ENCODE data around the gene PEX11G. TPM values are rescaled to one million over a fixed set of nuclear protein-coding genes. Genes with fewer than 3 reads are reported as not detected.
"Not testable (repeated sequence)": the region's sequence is repeated elsewhere in the genome, so short reads cannot be mapped to it uniquely, and the experiment has no call there.

The PEX11G gene
- total RNA-seq, 1 experiment from 2014 or later, result 0.47 TPM

DNA sequence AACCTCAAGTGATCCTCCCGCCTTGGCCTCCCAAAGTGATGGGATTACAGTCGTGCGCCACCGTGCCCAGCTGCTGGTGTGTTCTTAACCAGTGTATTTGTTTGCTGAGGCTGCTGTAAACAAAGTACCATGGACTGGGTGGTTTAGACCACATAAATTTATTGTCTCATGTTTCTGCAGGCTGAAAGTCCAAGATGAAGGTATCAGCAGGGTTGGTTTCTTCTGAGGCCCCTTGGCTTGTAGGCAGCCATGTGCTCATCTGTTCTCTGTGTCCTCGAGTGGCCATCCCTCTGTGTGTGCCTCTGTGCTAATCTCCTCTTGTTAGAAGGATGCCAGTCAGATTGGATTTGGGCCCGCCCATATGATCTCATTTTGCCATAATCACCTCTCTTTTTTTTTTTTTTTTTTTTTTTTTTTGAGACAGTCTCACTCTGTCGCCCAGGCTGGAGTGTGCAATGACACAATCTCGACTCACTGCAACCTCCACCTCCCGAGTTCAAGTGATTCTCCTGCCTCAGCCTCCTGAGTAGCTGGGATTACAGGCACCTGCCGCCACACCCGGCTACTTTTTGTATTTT is 31.8 kb downstream of the PEX11G start:
- Histone ChIP-seq H3K27ac (no peak overlapping the region), H3K4me1 (replicated peaks) (peaks cover 12% of the 10 kb centered on the region), H3K36me3 (peaks cover 75% of the 10 kb centered on the region), H3K9me3 (replicated peaks) (peaks cover 15% of the 10 kb centered on the region), H3K27me3 (replicated peaks) (no peaks in the 10 kb centered on the region), H3K4me3 (no peak overlapping the region)
- no peak for DNase-seq (ENCODE audit: low read depth in 1 of 2, low spot score in 2 of 2)

DNA sequence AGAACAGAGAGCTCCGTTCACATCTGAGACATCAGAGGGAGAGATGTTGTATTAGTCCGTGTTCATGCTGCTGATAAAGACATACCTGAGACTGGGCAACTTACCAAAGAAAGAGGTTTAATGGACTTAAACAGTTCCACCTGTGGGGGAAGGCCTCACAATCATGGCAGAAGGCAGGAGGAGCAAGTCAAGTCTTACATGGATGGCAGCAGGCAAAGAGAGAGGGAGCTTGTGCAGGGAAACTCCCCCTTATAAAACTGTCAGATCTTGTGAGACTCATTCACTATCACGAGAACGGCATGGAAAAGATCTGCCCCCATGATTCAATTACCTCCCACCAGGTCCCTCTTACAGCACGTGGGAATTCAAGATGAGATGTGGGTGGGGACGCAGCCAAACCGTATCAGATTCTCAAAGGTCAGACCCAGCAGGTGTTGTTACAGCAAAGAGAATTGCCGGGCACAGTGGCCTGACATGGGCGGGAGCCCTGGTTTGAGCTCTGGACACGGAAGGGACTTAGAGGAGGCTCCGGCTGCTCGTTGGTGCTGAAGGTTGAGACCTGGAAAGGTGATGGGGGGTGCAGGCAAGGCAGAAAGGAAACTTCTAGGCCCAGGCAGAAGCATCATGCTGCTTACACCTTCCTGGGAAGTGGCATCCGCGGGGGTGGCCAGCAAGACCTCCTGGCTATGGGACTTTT is 33.1 kb downstream of the PEX11G start:
- DNase-seq (ENCODE audit: low read depth in 1 of 2, low spot score in 2 of 2), result no peak
- Histone ChIP-seq H3K27ac (no peak overlapping the region), H3K9me3 (replicated peaks) (peaks cover 19% of the 10 kb centered on the region), H3K4me1 (replicated peaks) (peaks cover 10% of the 10 kb centered on the region), H3K27me3 (replicated peaks) (no peaks in the 10 kb centered on the region), H3K36me3 (peaks cover 74% of the 10 kb centered on the region), H3K4me3 (no peak overlapping the region)

DNA sequence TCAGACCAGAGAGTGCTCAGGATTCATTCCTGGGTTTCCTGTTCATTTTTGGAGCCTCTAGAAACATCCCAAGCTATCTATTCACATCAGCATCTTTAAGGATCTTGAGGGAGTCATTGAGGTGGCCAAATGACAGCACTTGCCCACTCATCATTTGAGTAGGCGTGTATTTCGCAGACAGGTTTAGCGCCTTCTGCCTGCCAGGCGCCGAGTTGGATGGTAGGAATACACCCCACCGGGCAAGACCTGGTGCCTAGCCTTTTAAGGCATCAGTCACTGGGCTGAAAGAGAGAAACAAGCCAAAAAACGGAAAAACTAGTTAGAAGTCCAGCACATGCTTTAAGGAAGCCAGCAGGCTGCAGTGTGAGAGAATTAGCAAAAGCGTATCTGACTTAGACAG is 33.8 kb downstream of the PEX11G start:
- H3K36me3 ChIP-seq, result peaks cover 73% of the 10 kb centered on the region
- H3K27me3 ChIP-seq (replicated peaks), result no peaks in the 10 kb centered on the region
- H3K4me3 ChIP-seq, result no peak overlapping the region
- no peak overlapping the region for H3K27ac ChIP-seq
- peaks cover 19% of the 10 kb centered on the region for H3K9me3 ChIP-seq (replicated peaks)
- peaks cover 4% of the 10 kb centered on the region for H3K4me1 ChIP-seq (replicated peaks)
- no peak for DNase-seq (ENCODE audit: low read depth in 1 of 2, low spot score in 2 of 2)

DNA sequence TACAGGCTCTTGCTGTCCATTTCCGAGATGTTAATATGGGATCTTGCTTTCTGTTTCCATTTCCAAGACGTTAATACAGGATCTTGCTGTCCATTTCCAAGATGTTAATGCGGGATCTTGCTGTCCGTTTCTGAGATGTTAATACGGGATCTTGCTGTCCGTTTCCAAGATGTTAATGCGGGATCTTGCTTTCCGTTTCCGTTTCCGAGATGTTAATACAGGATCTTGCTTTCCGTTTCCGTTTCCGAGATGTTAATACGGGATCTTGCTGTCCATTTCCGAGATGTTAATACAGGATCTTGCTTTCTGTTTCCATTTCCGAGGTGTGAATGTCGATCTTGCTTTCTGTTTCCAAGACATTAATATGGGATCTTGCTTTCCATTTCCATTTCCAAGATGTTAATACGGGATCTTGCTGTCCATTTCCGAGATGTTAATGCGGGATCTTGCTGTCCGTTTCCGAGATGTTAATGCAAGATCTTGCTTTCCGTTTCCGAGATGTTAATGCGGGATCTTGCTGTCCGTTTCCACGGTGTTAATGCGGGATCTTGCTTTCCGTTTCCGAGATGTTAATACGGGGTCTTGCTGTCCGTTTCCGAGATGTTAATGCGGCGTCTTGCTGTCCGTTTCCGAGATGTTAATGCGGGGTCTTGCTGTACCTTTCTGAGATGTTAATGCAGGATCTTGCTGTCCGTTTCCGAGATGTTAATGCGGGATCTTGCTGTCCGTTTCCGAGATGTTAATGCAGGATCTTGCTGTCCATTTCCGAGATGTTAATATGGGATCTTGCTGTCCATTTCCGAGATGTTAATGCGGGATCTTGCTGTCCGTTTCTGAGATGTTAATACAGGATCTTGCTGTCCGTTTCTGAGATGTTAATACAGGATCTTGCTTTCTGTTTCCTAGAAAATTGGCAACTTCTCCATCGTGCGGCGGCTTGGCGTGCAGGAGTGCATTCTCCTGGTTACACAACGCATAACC is 38.3 kb downstream of the PEX11G start:
- Histone ChIP-seq H3K27me3 (replicated peaks) (no peaks in the 10 kb centered on the region), H3K27ac (no peak overlapping the region), H3K36me3 (peaks cover 77% of the 10 kb centered on the region), H3K4me3 (no peak overlapping the region), H3K9me3 (replicated peaks) (peaks cover 24% of the 10 kb centered on the region), H3K4me1 (replicated peaks) (no peaks in the 10 kb centered on the region)
- DNase-seq (ENCODE audit: low read depth in 1 of 2, low spot score in 2 of 2), result peak in 1 of 2 experiments; percentile 64

DNA sequence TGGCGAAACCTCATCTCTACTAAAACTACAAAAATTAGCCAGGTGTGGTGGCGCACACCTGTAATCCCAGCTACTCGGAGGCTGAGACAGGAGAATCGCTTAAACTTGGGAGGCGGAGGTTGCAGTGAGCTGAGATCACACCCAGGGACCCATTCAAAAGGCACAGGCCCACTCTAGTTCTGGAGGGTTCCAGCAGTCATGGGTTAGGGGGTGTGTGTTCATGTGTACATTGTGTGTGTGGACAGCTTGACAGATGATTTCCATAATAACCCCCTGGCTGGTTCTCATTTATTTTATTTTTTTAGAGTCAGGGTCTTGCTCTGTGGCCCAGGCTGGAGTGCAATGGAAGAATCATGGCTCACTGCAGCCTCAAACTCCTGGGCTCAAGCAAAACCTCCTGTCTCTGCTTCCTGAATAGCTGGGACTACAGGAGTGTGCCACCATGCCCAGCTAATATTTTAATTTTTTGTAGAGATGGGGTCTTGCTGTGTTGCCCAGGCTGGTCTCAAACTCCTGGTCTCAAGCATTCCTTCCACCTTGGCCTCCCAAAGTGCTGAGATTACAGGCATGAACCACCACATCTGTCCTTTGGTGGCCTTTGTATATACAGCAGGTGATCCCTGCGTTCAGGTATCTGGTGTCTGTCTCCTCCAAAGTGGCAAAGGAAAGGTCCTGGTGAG is 39.3 kb downstream of the PEX11G start:
- not testable (repeated sequence) for DNase-seq (ENCODE audit: low read depth in 1 of 2, low spot score in 2 of 2); H3K4me3 ChIP-seq; H3K4me1 ChIP-seq (replicated peaks); H3K27me3 ChIP-seq (replicated peaks); H3K27ac ChIP-seq
- H3K36me3 ChIP-seq, result peaks cover 76% of the 10 kb centered on the region
- H3K9me3 ChIP-seq (replicated peaks), result peaks cover 19% of the 10 kb centered on the region

DNA sequence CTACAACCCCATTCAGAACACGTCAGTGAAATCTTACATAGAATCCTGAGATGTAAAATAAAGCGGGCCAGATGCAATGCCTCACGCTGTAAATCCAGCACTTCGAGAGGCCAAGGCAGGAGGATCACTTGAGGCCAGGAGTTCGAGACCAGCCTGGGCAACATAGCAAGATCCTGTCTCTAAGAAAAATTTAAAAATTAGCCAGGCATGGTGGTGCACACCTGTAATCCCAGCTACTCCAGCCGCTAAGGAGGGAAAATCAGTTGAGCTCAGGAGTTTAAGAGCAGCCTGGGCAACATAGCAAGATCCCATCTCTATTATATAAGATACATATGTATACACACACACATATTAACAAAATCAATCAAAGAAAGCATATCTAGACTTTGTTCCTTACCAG is 41.2 kb downstream of the PEX11G start:
- Histone ChIP-seq H3K9me3 (replicated peaks) (peaks cover 10% of the 10 kb centered on the region), H3K27ac (no peak overlapping the region), H3K36me3 (peaks cover 75% of the 10 kb centered on the region), H3K27me3 (replicated peaks) (no peaks in the 10 kb centered on the region), H3K4me1 (replicated peaks) (no peaks in the 10 kb centered on the region), H3K4me3 (no peak overlapping the region)
- DNase-seq (ENCODE audit: low read depth in 1 of 2, low spot score in 2 of 2), result no peak

DNA sequence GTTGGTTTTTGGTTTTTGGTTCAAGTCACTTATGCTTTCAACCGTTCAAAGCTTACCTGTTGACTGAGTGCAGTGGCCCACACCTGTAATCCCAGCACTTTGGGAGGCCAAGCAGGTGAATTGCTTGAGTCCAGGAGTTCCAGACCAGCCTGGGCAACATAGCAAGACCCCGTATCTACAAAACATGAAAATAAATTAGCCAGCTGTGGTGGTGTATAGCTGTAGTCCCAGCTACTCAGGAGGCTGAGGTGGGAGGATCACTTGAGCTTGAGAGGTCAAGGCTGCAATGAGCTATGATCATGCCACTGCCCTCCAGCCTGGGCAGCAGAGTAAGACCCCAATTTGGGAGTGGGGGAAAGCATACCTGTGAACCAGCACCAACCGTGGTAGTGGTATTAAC is 43.7 kb downstream of the PEX11G start:
- peaks cover 80% of the 10 kb centered on the region for H3K36me3 ChIP-seq
- H3K27ac ChIP-seq, result no peak overlapping the region
- no peaks in the 10 kb centered on the region for H3K4me1 ChIP-seq (replicated peaks)
- no peak overlapping the region for H3K4me3 ChIP-seq
- 0 out of 2 replicates have a peak, but pooled peaks cover 6% of the 10 kb centered on the region for H3K9me3 ChIP-seq (replicated peaks)
- DNase-seq (ENCODE audit: low read depth in 1 of 2, low spot score in 2 of 2), result no peak
- no peaks in the 10 kb centered on the region for H3K27me3 ChIP-seq (replicated peaks)

DNA sequence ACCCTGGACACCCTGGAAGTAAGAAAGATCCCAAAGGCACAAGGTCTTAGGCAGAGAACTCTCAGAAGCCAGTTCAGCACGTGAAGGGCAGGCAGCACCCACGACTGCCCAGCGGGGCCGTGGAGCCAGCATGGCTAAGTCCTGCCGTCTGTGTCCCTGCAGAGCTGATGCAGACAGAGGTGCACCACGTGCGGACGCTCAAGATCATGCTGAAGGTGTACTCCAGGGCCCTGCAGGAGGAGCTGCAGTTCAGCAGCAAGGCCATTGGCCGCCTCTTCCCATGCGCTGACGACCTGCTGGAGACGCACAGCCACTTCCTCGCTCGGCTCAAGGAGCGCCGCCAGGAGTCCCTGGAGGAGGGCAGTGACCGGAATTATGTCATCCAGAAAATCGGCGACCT is 44.8 kb downstream of the PEX11G start:
- Histone ChIP-seq H3K9me3 (replicated peaks) (no peaks in the 10 kb centered on the region), H3K4me1 (replicated peaks) (no peaks in the 10 kb centered on the region)

DNA sequence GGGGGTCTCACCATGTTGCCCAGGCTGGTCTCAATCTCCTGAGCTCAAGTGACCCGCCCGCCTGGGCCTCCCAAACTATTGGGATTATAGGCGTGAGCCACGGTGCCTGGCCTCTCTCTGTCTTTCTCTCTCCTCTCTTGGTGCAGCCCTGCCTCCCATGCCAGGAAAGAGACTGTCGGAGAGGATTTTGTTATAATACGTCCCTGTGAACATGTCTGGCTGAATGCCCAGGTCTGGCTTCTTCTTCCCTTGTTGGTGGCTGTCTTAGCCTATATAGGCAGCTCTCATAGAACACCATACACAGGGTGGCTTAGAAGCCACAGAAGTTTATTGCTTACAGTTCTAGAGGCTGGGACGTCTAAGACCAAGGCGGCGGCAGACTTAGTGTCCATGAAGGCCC is 46.4 kb downstream of the PEX11G start:
- no peak overlapping the region for H3K4me3 ChIP-seq
- H3K27ac ChIP-seq, result no peak overlapping the region
- no peaks in the 10 kb centered on the region for H3K27me3 ChIP-seq (replicated peaks)
- no peak for DNase-seq (ENCODE audit: low read depth in 1 of 2, low spot score in 2 of 2)
- peaks cover 58% of the 10 kb centered on the region for H3K36me3 ChIP-seq
- no peaks in the 10 kb centered on the region for H3K9me3 ChIP-seq (replicated peaks)
- H3K4me1 ChIP-seq (replicated peaks), result no peaks in the 10 kb centered on the region

More for the DNA sequence above, 44.8 kb downstream of the PEX11G start:
- no peaks in the 10 kb centered on the region for H3K27me3 ChIP-seq (replicated peaks)
- DNase-seq (ENCODE audit: low read depth in 1 of 2, low spot score in 2 of 2), result no peak
- no peak overlapping the region for H3K4me3 ChIP-seq
- H3K27ac ChIP-seq, result no peak overlapping the region
- H3K36me3 ChIP-seq, result peaks cover 72% of the 10 kb centered on the region

DNA sequence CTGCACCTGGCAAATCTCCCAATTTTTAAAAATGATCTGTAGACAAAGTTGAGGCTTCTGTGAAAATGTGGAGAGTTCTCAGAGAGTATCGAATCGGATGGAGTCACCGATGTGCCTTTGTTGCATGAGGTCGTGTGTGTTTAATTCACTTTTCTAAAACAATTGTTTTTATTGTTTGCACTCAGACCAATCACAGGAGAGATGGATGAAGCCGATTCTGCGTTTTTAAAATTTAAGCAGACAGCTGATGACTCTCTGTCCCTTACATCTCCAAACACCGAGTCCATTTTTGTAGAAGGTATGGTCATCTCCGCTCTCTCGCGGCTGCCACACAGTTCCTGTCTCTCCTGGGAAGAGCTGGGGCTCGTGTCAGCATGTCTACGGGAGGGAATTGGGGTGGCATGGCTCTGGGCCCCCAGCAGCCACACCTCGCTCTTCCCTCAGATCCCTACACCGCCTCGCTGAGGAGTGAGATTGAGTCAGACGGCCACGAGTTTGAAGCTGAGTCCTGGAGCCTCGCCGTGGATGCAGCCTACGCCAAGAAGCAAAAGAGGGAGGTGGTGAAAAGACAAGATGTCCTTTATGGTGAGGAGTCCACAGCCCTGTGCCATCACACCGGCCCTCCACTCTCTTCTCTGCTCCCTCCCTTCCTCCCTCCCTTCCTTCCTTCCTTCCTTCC is 47.2 kb downstream of the PEX11G start:
- Histone ChIP-seq H3K27me3 (replicated peaks) (no peaks in the 10 kb centered on the region), H3K4me3 (no peak overlapping the region), H3K9me3 (replicated peaks) (no peaks in the 10 kb centered on the region), H3K36me3 (peaks cover 55% of the 10 kb centered on the region), H3K4me1 (replicated peaks) (no peaks in the 10 kb centered on the region), H3K27ac (no peak overlapping the region)
- DNase-seq (ENCODE audit: low read depth in 1 of 2, low spot score in 2 of 2), result no peak

DNA sequence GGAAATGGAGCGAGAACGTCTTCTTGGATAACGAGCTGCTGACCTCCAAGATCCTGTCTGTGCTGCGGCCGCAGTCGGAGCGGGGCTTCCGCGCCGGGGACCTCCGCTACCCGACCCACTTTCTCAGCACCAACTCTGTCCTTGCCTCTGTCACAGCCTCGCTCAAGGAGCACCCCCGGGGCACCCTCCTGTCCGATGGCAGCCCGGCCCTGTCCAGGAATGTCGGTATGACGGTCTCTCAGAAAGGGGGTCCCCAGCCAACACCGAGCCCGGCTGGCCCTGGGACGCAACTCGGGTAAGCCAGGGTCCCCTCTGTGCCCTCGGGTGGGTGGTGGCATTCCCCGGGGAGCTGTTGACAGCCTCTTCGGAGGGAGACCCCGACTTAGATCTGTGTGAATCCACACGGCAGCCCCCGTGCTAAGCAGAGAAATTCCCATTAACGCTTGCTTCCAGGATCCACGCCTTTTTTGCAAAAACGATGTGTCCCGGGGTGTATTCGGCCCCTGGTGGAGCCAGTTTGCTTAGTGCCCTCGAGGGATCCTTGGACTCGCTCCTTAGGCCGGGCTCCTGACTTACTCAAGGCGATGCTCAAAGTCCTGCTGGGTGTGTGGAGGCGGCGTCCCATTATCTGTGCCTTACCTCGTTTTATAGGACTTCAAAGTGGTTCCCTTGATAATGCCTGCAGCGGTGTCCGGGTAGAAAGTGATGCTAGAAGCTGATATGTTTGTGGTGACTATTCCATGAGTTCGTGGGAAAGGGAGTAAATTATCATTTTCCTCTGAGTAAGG is 48.5 kb downstream of the PEX11G start:
- no peak for DNase-seq (ENCODE audit: low read depth in 1 of 2, low spot score in 2 of 2)
- H3K27ac ChIP-seq, result no peak overlapping the region

DNA sequence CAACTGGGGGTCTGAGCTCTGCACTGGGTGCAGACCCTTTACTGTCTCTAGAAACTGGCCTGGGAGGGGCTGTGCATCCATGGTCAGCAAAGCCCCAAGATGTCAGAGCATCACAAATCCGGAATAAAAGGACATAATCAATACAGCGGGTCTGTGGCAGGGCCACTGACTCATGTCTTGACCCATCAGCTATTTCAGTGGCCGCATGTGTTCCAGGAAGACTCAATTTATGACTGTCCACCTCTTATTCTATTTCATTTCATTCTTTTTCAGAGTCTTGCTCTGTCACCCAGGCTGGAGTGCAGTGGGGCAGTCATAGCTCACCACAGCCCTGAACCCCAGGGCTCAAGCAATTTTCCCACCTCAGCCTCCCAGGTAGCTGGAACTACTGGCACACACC is 53.2 kb downstream of the PEX11G start:
- no peak overlapping the region for H3K27ac ChIP-seq
- no peak for DNase-seq (ENCODE audit: low read depth in 1 of 2, low spot score in 2 of 2)
- peaks cover 12% of the 10 kb centered on the region; the same call in 1 of the 2 replicates for H3K36me3 ChIP-seq
- H3K4me3 ChIP-seq, result no peak overlapping the region
- H3K4me1 ChIP-seq (replicated peaks), result no peaks in the 10 kb centered on the region
- H3K27me3 ChIP-seq (replicated peaks), result no peaks in the 10 kb centered on the region
- H3K9me3 ChIP-seq (replicated peaks), result no peaks in the 10 kb centered on the region

More for the DNA sequence above, 48.5 kb downstream of the PEX11G start:
- no peak overlapping the region for H3K4me3 ChIP-seq
- H3K27me3 ChIP-seq (replicated peaks), result no peaks in the 10 kb centered on the region
- no peaks in the 10 kb centered on the region for H3K4me1 ChIP-seq (replicated peaks)
- H3K36me3 ChIP-seq, result peaks cover 48% of the 10 kb centered on the region
- H3K9me3 ChIP-seq (replicated peaks), result no peaks in the 10 kb centered on the region

All from SJSA1 (cell line).